Activated CD4-positive, alpha-beta T cell treated with anti-CD3 and anti-CD28 coated beads, Interleukin-2, amount 50 U/mL, for 48 hours (primary cell): ENCODE results near the gene SLC16A12.
"Not testable (repeated sequence)": the region's sequence is repeated elsewhere in the genome, so short reads cannot be mapped to it uniquely, and the experiment has no call there.

ENCODE experiments used
- DNase-seq, 2 experiments: peaks; one replicate each; pipeline ENCODE4 v3.0.0-alpha.2; 2020

The SLC16A12 gene

DNA sequence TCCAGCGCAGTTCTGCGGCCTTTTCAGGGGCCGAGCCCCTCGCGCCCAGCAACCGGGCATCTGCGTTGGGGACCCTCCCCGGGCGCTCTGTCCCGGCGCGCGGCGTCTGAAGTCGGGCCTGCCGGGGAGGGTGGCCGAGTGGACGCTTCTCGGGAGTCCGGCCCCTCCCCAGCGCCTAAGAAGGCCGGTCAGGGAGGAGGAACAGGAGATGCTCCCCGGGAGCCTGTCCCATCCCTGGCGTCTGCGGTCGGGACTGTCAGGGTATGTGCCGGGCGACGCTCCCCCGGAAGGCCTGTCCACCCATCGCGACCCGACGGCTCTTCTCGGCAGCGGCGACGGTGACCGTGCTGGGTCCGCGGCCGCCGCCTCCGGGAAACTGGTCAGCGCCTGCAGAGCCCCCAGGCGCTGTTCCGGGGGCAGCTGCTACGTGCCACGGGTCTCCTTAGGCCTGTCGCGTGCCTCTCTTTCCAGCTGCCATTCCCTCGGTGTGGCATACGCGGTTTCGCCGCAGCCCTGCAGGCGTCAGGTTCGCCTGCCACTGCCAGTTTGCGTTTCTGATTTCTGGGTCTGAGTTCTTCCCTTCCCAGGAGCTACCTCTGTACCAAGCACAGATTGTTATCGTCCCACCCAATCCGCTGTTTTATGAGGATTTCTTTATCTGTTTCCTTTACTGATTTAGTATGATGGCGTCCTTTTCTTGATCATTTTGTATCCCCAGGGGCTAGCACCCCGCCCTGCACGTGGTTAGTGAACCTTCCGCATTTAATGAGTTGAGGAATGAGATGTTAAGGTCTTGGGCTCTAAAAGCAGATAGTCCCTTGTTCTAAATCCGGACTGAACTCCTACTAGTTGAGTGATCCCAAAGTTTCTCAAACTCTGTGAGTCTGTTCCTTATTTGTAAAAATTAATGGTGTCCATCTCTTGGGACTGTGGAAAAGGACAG lies 120.2 kb downstream of the SLC16A12 start:
- peak; percentile 34 to 43 for DNase-seq

DNA sequence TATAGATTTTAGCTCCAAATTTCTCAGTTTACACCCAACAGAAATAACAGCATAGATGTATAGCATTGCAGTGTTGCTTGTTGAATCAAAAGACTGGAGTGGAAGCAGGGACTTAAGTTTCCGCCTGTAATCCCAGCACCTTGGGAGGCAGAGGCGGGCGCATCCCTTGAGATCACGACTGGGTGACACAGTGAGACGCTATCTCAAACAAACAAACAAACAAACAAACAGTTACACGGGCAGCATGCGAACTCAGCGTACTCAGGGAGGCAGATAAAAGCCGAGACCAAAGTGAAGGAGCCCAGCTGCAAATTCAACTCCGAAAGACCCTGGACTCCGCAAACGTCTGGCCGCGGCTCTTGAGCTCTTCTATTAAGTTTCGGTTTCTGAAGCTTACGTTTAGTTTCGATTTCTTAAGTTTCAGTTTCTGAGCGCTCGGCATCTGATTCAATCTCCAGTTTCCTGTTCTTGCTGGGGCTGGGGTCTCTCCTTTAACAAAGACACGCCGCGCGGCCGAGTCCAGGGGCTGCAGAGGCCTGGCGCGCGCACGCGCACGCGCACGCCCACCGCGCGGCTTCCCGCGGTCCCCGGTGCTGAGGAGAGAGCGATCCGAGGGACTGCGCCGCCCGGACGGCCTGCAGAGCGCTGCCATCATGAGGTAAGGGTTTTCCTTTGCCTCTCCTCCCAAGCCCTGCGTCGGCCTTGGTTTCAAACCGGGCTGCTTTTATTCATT lies 121.1 kb downstream of the SLC16A12 start, which contains the start of gene IFIT5:
Gene IFIT5, plus strand, starts transcription at position 423 of the 733 bp plus-strand sequence. Its CDS starts 231 bp downstream, at position 654.
- peak; percentile 55 to 61 for DNase-seq

DNA sequence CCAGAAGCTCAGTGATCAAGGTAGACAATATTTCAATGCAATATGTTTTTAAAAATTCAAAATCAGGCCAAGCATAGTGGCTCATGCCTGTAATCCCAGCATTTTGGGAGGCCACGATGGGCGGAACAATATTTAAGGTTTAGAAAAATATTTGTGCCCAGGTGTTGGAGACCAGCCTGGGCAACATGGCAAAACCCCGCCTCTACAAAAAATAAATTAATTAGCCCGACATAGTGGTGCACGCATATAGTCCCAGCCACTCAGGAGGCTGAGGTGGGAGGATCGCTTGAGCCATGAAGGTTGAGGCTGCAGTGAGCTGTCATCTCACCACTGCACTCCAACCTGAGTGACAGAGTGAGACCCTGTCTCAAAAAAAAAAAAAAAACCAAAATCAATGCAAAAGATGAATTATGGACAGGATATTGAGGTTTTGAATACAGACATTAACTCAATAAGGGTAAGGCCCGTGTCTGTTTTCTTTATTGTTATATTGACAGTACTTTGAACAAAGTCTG lies 121.9 kb downstream of the SLC16A12 start:
- DNase-seq, result no peak

DNA sequence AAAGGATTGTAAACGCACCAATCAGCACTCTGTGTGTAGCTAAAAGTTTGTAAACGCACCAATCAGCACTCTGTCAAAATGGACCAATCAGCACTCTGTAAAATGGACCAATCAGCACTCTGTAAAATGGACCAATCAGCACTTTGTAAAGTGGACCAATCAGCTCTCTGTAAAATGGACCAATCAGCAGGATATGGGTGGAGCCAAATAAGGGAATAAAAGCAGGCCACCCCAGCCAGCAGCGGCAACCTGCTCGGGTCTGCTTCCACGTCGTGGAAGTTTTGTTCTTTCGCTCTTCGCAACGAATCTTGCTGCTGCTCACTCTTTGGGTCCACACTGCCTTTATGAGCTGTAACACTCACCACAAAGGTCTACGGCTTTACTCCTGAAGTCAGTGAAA lies 123.1 kb downstream of the SLC16A12 start:
- DNase-seq, result peak in 1 of 2 experiments; percentile 29

DNA sequence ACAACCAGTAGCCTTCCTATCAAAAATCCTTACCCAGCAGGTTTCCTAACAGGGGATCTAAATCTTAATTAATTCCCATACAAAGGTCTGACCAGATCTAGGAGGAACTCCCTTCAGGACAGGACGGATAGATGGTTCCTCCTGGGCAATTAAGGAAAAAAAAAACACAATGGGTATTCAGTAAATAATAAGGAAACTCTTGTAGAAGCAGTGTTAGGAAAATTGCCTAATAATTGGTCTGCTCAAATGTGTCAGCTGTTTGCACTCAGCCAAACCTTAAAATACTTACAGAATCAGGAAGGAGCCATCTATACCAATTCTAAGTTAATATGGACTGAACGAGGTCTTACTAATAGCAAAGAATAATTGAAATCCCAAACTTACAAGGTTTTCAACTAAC lies 124.3 kb downstream of the SLC16A12 start:
- DNase-seq, result not testable (repeated sequence)

DNA sequence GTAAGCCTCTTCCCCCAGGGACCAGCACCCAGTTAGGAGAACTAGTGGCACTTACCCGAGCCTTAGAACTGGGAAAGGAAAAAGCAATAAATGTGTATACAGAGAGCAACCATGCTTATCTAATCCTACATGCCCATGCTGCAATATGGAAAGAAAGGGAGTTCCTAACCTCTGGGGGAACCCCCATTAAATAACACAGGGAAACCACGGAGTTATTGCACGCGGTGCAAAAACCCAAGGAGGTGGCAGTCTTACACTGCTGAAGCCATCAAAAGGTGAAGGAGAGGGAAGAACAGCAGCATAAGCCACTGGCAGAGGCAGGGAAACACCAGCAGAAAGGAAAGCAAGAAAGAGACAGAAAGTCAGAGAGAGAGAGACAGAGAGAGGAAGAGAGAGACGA lies 124.8 kb downstream of the SLC16A12 start:
- DNase-seq, result not testable (repeated sequence)

DNA sequence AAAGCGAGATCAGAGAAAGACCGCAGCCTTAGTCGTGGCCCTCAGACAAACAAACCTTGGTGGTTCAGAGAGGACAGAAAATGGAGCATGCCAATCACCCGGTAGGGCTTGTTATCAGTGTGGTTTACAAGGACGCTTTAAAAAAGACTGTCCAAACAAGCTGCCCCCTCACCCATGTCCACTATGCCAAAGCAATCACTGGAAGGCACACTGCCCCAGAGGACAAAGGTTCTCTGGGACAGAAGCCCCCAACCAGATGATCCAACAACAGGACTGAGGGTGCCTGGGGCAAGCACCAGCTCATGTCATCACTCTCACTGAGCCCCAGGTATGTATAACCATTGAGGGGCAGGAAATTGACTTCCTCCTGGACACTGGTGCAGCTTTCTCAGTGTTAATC lies 126.1 kb downstream of the SLC16A12 start:
- not testable (repeated sequence) for DNase-seq

DNA sequence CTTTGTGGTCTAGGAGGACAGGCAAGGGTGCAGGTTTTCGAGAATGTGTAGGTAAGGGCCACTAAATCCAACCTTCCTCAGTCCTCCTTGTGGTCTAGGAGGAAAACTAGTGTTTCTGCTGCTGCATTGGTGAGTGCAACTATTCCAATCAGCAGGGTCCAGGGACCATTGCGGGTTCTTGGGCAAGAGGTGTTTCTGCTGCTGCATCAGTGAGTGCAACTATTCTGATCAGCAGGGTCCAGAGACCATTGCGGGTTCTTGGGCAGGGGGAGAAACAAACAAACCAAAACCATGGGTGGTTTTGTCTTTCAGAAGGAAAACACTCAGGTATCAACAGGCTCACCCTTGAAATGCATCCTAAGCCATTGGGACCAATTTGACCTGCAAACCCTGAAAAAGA lies 127.6 kb downstream of the SLC16A12 start:
- not testable (repeated sequence) for DNase-seq

DNA sequence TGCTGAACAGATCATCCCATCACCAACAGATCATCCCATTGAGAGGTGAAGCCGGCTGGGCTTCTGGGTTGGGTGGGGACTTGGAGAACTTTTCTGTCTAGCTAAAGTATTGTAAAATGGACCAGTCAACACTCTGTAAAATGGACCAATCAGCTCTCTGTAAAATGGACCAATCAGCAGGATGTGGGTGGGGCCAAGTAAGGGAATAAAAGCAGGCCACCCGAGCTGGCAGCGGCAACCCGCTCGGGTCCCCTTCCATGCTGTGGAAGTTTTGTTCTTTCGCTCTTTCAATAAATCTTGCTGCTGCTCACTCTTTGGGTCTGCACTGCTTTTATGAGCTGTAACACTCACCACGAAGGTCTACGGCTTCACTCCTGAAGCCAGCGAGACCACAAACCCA lies 129.2 kb downstream of the SLC16A12 start:
- not testable (repeated sequence) for DNase-seq

DNA sequence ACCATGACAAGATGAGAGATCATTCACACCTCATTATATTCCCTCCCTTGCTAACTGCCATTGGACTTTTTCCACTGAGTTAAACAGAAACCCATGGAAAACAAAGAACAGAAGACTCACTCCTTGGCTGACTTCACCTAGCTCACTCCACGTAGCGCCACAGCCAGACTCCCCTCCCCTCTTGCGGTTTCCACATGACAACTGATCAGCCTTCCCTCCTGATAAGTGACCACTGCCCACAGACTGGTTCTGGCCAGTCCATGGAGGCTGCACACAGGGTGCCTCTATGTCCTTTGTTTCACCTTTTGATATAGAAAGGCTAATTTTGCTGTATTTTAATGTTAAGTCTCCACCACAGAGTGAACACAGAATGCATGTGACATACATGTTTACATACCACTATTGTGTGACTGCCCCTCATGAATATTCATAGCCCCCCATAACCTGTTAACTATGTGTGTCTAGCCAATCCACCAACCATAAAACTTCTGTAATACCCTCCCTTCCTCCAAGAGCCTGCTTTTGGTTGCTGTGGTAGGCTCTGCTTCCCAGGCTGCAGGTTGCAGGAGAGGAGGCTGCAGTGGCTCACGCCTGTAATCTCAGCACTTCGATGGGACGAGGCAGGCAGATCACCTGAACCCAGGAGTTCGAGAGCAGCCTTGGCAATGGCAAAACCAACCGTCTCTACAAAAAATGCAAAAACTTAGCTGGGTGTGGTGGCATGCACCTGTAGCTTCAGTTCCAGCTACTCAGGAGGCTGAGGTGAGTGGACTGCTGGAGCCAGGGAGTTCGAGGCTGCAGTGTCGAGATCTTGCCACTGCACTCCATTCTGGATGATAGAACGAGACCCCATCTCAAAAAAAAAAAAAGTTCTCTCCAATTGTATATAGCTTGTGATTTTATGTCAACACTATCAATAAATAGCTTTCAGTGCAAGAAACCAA lies 131.0 kb downstream of the SLC16A12 start:
- no peak for DNase-seq

DNA sequence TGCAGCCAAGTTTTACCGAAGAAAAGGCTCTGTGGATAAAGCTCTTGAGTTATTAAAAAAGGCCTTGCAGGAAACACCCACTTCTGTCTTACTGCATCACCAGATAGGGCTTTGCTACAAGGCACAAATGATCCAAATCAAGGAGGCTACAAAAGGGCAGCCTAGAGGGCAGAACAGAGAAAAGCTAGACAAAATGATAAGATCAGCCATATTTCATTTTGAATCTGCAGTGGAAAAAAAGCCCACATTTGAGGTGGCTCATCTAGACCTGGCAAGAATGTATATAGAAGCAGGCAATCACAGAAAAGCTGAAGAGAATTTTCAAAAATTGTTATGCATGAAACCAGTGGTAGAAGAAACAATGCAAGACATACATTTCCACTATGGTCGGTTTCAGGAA lies 132.4 kb downstream of the SLC16A12 start:
- DNase-seq, result no peak

DNA sequence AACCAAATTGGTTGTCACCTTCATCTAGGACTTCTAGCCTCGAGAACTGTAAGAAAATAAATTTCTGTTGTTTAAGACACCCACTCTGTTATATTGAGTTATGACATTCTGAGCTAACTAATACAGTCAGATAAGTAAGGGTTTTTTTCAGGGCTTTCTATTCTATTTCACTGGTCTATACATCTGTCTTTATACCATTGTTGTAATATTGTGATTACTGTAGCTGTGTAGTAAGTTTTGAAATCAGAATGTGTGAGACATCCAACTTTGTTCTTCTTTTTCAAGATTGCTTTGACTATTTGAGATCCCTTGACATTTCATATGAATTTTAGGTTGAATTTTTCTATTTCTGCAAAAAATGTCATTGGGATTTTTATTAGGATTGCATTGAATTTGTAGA lies 135.4 kb downstream of the SLC16A12 start:
- DNase-seq, result no peak

DNA sequence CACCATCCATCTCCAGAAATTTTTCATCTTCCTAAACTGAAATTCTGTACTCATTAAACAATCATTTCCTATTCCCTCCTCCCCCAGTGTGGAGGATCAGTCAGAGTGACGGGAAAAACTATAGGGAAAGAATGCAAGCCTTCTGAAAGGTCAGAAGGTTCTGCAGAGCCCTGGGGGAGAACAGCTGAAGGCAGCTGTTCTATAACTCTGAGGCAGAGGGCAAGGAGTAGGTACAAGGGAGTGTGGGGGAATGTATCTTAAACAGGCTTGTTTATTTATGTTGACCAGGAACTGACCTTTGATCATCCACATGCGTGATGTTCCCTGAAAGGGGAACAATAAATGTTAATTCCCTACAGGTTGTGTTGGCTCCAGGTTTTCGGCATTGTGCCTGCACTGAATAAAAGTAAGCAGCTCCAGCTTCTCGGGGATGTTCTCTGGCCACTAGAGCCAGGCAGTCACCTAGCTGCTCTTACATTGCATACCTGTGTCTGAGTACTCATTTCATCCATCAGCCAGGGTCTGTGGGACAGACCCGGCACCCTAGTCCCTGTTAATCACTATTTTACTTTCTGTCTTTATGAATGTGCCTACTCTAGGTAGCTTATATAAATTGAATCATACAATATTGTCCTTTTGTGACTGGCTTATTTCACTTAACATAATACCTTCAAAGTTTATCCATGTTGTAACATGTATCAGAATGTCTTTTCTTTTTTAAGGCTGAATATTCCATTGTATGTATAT lies 137.2 kb downstream of the SLC16A12 start:
- no peak for DNase-seq

DNA sequence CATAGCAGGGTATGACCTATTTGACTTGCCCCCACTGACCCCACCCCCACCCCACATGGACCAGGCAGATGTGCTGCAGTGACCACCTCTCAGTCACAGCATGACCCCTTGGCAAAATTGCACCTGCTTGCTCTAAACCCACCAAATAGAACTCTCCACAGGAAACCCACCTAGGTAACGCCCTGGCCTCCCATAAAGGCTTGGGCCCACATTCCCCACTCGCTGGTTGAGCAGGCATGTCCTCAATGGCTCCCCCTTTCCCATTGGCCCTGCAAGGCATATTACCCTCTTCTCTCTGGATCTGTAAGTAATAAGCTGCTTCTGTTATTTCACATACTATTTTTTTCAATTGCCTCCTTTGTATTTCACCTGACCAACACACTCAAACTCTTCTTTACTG lies 140.3 kb downstream of the SLC16A12 start:
- DNase-seq, result no peak

DNA sequence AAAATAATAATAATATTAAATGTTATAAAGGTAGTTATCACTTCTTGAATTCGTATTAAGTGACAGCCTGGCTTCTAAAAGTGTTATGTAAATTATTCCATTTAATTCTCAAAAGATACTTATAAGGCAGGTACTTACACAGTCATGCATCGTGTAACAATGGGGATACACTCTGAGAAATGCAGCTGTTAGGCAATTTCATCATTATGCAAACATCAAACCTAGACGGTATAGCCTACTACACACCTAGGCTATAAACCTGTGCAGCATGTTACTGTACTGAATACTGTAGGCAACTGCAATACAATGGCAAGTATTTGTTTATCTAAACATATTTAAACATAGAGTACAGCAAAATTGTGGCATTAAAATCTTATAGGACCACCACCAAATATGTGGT lies 141.5 kb downstream of the SLC16A12 start:
- DNase-seq, result no peak

DNA sequence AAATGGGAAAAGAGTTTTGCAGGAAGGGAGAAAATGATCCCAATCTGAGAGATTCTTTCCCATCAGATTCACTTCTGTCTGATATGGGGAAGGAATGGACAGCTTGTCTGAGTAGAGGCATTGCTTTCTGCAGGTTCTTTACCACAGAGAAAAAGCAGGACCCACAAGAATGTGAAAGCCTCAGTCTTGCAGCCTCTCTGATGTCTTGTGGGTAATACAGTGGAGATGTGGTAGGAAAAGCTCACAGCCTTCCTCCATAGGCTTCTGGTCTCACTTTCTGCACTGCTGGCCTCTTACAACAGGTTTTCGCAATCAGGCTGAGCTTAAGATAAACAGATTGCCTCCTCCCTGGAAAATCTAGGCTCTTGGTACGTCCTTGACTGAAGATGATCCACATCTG lies 142.4 kb downstream of the SLC16A12 start:
- DNase-seq, result no peak

DNA sequence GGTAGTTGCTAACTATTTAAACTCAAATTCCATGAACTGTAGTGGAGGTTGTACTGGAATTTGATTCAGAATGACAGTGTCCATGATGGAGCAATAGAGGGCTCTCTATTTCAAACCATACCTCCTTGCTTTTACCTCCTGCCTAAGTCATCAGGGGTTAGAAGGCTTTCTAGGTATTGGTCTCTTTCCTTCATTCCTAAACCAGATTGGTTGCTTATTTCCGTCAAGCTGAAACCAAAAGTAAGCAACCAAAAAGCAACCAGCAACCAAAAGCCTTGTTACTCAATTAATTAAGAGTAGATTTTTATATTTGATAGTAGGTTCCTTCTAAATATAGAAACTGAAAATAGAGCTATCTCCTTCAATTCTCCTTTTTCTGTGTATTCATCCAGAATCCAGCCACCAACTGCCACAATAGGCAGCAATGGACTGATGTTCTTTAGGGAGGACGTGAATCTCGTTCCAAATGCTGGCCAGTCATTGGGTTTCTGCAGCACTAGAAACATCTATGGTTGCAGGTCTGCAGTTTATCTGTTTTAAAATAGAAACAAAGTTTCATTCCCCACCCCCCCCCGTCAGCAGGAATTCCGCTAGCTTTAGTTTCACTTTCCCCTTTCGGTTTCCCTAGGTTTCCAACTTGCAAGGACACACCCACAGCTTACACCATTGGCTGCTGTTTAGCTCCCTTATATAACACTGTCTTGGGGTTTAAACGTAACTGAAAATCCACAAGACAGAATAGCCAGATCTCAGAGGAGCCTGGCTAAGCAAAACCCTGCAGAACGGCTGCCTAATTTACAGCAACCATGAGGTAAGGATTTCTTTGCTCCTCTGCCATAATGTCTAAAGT lies 143.3 kb downstream of the SLC16A12 start, which contains the start of gene IFIT1:
Gene IFIT1, plus strand, starts transcription at position 717 of the 850 bp plus-strand sequence. Its CDS starts 90 bp downstream, at position 807.
- DNase-seq, result peak in 1 of 2 experiments; percentile 21

DNA sequence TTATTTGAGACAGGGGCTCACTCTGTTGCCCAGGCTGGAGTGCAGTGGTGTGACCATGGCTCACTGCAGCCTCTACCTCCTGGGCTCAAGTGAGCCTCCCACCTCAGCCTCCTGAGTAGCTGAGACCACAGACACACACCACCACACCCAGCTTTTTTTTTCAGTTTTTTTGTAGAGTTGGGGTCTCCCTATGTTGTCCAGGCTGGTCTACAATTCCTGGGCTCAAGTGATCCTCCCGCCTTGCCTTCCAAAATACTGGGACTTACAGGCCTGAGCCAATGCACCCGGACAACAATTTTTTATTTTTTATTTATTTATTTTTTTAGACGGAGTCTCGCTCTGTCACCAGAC lies 144.2 kb downstream of the SLC16A12 start:
- DNase-seq, result not testable (repeated sequence)

DNA sequence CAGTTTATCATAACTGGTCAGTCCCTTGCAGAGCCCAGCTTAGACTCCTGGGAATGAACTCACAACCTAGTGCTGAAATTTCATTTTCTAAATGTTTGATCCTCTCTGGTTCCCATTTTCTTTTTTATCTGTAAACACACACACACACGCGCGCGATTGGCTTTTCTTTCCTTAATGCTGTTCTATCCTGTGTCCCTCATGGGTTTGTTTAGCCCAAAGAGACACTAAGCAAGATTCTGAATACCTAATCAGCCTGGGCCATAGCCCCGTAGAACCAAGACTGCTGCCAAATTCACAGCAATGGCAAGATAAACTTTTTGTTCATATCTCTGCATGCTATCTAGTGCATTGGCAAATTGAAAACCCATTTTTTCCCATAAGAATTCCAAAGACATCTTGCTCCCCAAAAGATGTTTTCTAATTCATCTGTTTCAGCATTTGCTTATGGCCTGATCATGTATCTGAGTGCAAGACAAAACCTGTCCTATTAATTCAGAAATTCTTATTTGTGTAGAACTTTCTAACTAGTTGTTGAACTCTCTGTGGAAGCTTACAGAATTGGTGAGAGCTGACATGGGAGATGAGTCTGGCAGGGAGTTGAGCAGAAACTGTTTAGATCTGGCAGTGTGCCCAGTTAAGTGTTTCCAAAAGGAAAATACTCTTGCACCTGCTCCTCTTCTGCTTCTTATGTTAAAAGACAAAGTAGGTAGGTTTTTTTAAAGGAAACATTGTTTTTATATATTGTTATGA lies 144.7 kb downstream of the SLC16A12 start:
- no peak for DNase-seq

DNA sequence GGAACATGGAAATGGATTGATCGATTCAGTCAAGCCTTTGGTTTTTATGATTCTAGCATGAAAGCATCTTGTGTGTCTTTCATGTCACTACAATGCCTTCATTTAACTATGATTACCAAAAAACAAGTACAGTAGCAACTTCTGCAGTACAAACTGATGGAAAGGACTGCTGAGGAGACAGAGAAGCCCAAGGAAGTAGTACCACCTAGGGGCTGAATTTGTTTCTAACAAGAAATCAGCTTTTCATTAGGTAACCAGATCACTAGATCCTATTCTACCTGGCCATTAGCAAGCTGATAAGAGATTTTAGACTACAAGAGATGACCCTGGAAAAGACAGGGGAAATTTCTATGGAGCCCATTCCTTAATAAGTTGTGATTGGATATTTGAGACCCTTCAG lies 146.1 kb downstream of the SLC16A12 start:
- DNase-seq, result no peak
